ENCODE data around the gene TSHZ1.

TSHZ1 gene

DNA sequence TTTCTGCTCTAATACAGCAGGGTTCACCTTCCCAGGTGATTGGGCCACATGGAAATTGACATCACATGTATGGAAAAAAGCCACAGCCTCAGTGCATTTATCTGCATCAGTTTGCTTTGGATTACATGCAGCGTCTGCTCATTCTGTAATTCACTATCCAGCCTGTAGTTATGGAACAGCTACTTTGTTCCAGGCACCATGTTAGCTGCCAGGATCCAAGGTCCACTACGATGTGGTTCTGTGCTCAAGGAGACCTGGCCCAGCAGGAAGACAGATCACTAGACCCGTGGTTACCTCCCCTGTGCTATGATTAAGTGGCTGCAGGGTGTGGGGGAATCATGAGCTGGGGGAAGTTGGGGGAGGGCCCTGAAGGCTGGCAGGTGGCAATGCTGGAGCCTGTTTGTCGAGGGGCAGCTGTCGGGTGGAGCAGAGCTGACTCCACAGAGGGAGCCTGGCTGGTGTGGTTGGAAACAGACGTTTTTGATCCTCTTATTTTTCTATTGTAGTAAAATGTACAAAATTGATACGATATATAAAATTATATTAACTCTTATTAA, 58.6 kb downstream of the TSHZ1 start:
- DNase-seq (ENCODE audit: low read depth): no peak

DNA sequence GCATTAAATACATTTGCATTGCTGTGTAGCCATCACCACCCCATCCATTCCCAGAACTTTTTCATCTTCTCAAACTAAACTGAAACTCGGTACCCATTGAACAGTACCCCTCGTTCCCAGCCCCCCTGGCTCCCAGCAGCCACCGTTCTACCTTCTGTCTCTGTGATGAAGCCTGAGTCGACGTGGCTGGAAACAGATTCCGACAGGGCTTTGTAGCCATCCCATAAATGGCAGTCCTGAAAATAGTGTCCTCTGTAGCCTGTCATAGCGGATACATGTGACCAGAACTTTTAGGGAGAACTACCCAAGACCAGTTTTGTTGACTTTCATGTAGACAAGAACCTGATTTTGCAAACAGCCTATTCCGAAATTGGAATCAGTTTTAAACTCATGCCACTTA, 59.1 kb downstream of the TSHZ1 start:
- DNase-seq (ENCODE audit: low read depth): no peak

DNA sequence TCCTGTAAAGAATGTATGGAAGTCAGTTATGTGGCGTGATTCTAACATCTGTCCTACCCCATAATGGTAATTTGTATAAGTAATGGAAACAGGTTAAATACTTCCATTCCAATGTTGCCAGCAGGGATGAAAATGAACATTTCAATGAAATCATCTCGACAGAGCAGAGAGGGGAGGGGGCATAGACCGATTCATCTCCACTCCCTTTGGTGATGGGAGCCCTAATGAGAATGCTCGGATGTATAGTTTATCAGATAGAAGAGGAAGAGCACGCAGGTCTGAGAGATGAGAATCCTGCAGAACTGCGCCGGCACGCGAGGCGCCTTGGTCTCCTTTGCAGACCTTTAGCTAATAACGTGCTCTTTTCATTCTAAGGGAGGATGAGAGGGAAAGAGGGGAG, 61.4 kb downstream of the TSHZ1 start:
- DNase-seq (ENCODE audit: low read depth): no peak

DNA sequence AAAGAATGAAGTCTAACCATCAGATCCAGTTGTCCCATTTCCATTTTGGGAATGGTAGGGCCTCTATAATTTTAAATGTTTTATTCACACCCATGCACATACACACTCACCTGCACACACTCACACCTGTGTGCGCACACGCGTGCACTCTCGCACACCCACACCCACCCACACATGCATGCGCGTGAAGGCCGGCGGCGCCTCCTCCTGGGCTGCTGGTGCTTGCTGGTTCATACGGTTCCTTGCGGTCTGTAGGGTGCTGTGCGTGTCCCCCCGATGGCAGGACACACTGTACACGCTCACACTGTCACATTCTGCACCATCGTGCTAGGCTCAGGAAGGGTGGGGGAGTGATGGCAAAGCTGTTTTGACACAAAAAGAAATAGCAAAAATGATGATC, 63.2 kb downstream of the TSHZ1 start:
- DNase-seq (ENCODE audit: low read depth): no peak

DNA sequence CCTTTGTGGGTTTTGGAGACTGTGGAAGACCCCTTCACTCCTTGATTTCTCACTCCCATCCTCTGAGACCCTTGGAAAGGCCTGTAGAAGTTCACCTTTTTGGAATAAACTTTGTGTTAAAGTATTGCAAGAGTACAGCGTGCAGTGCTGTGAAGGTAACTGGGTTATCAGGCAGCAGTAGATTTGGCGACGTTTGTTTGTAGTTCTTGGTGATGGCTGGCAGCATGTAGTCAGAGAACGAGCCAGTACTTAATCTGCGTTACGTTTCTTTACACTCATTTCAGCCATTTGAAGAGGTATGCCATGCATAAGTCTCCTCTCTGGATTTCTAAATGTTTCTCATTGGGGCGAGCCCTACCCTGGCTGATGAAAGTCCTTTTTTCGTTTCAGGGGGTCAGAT, 64.6 kb downstream of the TSHZ1 start:
- DNase-seq (ENCODE audit: low read depth): no peak

DNA sequence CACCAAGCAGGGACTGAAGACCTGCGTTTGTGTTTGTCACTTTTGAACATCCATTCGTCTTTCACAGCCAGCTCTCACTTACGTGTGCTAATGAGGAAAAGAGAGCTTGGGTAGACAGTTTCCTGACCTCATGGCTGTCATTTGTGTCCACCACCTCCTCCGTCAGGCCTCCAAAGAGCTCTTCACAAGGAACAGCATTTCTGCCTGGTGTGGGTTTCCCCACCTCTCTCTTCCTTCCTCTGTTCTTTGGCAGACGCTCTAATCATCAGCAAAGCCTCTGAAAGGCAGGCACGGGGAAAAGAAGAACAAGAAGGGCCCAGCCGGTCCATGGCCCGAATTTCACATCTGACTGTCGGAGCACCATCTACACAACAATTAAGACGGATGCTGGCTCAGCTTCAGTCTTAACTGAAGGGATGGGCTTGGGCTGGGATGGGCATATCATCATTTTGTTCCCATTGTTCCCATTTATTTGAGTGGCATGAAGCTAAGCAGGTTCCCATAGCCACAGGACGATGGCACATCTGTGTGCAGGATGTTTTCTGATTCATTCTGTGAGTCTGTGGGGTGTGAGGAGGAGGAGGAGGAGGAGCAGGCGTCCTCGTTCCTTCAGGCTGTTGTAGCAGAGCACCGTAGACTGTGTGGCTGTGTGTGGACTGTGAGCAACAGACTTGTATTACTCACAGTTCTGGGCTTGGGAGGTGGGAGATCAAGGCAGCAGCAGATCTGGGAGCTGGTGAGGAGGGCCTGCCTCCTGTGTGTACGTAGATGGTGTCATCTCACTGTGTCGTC, 66.4 kb downstream of the TSHZ1 start:
- DNase-seq (ENCODE audit: low read depth): no peak

DNA sequence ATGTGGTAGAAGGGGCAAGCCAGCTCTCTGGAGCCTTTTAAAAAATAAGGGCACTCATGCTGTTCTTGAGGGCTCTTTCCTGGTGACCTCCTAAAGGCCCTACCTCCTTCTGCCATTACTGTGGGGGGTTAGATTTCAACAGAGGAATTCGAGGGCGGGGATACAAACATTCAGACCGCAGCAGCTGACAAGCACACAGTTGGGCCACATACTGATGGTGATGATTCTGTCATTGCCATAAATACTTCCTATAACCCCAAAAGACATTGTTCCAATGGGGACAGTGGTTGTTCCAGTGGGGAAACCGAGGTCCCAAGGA, 67.0 kb downstream of the TSHZ1 start:
- DNase-seq (ENCODE audit: low read depth): no peak

DNA sequence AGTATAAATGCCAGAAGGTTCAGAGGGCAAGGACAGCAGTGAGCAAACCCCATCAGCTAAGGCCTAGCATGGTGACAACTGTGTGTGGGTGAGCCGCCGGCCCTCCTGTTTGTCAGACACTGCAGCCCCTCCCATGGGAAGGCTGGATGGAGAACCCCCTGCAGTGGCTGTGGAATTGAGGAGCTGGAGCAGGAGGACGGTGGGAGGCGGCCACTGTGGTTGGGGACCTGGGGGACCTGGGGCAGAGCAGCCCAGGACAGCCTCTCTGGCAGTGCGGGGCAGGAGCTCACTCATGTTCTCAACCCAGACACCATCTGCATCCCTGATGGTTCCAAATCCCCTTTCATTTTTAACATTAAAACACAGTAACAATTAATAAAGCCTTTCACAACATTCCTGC, 68.8 kb downstream of the TSHZ1 start:
- DNase-seq (ENCODE audit: low read depth): no peak

DNA sequence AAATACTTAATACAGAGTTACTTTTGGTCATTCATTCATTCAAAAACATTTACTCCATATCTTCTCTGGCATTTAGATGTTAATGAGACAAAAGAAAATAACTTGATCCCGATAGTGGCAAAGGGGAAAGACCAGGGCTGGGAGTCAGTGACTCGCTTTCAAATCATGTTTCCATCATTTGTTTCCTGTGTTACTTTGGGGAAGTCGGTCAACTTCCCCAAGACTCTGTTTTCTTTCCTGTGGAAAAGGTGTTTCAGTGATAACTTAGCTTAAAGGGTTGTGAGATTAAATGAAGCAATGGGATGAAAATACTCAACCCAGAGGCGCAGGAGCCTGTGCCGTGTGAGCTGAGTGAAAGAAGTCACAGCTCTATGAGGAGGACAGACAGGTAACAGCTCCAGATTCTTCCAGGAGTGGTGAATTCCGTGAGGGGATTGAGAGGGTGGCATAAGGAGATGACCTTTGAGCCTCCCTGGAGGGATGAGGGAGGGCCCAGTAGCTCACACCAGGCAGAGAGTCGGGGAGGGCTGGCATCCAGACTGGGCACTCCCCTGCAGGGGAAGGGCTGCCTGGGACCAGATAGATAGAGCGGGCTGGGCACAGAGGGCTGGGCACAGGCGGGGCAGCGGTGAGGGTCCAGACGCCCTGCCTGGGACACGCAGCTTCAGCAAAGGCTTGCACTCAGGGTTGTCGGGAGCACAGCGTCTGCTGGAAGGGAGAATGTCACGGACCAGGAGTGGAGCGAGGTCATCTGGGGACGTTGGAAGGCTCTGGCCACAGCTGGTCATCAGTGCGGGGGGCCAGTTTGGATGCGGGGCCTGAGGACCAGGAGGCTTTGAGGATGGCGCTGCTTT, 70.1 kb downstream of the TSHZ1 start:
- no peak for DNase-seq (ENCODE audit: low read depth)

DNA sequence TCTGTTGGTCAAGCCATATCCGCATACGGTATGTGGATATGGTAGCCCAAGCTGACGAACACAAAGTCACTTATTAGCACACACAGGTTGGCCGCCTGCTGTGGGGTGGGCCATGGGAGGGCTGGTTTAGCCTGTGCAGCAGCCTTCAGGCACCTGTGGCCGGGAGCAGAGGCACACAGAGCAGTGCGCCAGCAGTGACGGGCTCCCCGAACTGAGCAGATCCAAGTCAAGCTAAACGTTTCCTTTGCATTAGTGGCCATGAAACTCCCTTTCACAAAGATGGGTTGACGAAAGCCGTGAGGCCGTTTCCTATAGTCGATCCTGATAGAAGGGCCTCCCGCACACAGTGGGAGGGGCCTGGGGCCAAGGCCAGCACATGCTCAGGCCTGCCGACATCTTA, 72.1 kb downstream of the TSHZ1 start:
- DNase-seq (ENCODE audit: low read depth): no peak

DNA sequence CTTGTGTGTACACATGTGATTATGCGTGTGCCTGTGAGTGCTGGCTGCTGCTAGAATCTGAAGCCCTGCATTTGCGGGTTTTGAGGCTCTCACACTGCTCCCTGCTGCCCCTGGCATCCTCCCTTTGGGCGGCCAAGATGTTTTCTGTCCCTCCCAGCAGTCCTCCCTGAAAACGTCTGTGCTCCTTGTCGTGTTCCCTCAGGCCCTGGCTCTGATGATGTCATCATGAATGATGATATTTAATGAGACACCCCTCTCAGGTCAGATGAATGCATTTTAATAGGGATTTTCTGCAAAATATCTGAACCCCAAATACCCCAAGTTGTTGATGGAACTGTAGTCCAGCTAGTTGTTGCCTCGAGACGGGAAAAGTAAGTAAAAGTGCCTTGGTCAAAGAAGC, 73.1 kb downstream of the TSHZ1 start:
- DNase-seq (ENCODE audit: low read depth): no peak

DNA sequence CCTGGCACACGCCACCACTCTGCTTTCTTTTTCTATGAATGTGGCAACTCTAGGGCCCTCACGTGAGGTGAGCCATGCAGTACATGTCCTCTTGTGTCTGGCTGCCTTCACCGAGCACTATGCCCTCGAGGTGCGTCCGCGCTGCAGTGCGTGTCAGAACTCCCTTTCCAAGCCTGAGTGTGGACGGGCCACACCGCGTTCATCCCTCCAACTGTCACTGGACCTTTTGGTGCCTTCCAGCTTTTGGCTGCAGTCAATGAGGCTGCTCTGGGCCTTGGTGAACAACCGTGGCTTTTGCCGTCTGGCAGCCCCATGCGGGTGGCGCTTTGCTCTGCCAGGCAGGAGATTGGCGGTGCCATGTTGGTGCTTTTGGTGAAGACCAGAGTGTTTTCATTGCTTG, 74.0 kb downstream of the TSHZ1 start:
- no peak for DNase-seq (ENCODE audit: low read depth)

DNA sequence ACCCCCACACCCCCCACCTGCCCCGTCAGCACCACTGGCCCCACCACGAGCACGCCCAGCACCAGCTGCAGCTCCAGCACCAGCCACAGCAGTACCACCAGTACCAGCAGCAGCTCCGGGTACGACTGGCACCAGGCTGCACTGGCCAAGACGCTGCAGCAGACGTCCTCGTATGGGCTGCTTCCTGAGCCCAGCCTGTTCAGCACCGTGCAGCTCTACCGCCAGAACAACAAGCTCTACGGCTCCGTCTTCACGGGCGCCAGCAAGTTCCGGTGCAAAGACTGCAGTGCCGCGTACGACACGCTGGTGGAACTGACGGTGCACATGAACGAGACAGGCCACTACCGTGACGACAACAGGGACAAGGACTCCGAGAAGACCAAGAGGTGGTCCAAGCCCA, 75.3 kb downstream of the TSHZ1 start:
- DNase-seq (ENCODE audit: low read depth): no peak

DNA sequence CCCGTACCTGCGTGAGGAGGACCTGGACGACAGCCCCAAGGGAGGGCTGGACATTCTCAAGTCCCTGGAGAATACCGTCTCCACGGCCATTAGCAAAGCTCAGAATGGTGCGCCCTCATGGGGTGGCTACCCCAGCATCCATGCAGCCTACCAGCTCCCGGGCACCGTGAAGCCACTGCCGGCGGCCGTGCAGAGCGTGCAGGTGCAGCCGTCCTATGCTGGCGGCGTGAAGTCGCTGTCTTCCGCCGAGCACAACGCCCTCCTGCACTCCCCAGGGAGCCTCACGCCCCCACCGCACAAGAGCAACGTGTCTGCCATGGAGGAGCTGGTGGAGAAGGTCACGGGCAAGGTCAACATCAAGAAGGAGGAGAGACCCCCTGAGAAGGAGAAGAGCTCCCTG, 76.4 kb downstream of the TSHZ1 start:
- DNase-seq (ENCODE audit: low read depth): no peak

DNA sequence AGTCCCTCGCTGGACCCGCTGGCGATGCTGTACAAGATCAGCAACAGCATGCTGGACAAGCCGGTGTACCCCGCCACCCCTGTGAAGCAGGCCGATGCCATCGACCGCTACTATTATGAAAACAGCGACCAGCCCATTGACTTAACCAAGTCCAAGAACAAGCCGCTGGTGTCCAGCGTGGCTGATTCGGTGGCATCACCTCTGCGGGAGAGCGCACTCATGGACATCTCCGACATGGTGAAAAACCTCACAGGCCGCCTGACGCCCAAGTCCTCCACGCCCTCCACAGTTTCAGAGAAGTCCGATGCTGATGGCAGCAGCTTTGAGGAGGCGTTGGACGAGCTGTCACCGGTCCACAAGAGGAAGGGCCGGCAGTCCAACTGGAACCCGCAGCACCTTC, 77.1 kb downstream of the TSHZ1 start:
- DNase-seq (ENCODE audit: low read depth): no peak

DNA sequence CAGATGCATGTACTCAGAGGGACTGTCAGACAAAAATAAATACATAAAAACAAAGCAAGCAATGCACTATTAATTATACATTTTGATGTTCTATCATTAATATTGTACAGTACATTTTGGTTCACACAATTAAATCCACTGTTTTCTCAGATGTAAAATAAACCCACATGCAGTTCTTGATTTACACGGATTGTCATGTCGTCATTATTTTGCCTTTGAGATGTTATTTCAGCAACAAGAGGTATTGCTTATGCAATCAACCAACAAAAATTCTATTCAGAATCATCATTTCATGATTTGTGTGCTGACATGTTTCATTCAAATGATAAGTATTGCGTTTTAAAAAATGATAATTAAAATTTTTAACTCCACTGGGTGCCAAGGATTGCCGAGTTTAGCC, 79.2 kb downstream of the TSHZ1 start:
- no peak for DNase-seq (ENCODE audit: low read depth)

DNA sequence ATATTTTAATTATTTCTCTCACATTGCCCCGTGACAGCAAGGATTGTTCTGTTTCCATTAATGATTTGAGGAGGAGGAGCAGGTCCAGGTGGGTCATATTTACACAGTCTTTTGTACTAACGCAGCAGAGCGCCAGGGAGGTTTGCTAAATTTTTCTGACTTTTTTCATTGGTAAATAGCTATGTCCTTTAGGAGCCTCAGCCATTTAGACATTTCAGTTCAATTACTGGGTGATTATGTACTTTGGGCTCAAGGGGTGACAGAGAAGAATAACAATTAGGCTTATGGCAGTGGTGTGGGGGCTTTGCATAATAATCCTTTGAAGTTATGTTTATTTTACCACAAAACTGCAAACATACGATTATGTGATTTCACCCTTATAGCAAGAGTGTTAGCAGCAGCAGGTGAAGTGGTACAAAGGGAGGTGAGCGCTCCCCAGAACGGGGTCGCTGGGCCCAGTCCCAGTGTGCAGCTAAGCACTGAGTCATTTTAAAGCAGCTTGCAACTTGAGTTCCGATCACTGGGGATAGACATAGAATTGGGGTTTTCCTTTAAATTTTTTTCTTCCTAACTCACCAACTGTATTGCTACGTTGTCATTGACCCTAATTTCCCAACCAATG, 80.3 kb downstream of the TSHZ1 start:
- DNase-seq (ENCODE audit: low read depth): no peak

DNA sequence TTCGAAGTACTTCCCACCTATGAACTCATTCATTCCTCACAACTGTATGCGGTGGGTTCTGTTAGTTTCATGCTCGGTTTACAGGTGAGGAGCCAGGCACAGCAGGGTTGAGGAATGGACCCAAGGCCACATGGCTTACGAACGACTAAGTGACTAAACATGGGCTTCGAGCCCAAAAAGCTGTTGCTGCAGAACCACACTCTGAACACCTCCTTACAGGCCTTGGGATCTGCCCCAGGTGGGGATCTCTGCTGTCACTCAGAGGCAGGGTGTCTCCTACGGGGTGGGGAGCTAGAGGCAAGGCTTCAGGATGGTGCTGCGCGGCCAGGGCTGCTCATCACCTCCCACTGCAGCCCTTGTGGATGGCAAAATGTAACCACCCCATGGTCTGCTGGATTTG, 80.9 kb downstream of the TSHZ1 start:
- no peak for DNase-seq (ENCODE audit: low read depth)

DNA sequence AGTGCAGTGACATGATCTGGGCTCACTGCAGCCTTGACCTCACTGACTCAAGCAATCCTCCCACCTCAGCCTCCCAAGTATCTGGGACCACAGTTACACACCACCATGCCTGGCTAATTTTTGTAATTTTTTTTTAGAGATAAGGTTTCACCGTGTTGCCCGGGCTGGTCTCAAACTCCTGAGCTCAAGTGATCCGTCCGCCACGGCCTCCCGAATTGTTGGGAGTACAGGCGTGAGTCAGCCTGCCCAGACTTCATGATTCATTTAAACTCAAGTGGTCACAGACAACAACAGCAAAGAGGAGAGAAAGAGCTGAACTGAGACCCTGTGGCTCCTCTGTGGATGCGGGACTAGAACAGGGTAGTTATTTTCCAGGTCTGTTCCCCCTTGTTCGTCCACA, 83.0 kb downstream of the TSHZ1 start:
- DNase-seq (ENCODE audit: low read depth): no peak

DNA sequence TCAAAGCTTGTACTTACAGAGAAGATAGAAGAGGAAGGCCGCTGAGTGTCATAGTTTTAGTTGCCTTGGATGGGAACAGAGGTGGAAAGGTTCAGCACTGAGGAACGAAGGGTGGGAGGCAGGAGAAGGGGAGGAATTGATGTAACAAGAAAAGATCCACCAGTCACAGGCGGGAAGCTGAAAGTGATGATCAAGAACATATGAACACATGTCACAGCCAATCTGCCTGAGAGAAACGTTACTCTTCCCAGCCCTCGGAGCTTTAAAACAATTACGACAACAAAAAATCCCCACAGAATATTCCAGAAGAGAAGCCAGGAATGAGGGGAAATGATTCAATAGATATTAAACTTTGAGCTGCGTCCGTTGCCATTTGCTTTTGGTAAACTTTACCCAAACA, 87.1 kb downstream of the TSHZ1 start:
- no peak for DNase-seq (ENCODE audit: low read depth)

DNA sequence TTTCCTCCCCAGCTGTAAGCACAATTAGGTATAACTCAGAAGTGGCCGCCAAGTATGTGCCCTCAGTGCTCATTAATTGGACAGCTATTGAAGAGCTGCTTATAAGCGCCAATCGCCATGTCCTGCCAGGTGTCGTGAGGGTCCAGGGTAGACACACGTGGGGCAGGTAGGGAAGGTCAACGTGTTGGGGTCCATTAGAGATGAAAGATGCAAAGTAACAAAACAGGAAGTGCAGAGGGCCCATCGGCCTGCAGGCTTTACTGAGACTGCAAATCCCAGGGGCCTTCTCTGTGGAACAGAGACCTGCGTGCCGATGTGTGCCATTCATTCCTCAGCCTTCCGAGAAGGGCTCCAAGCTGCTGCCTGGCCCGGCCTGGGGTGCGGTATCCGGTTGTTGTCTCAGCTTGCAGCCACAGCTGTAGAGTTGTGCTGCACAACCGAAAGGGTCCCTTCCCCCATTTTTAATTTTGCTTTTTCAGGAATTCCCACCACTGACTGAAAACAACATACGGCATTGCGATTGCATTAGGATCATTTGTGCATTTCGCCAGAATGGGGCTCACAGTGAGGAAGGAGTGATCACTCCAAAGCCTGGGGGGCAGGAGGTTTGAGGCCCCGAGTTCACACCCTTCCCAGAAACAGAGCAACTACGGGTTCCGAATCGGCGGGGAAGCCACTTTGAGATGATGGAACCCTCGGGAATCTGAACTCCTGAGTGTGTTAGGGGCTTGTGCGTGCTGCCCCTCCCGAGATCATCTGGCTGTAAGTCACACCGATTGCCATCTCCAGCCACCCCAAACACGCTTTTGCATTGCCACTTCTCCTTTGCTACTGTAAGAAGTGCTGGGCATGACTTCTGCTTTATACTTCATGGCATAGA, 94.3 kb downstream of the TSHZ1 start:
- no peak for DNase-seq (ENCODE audit: low read depth)

DNA sequence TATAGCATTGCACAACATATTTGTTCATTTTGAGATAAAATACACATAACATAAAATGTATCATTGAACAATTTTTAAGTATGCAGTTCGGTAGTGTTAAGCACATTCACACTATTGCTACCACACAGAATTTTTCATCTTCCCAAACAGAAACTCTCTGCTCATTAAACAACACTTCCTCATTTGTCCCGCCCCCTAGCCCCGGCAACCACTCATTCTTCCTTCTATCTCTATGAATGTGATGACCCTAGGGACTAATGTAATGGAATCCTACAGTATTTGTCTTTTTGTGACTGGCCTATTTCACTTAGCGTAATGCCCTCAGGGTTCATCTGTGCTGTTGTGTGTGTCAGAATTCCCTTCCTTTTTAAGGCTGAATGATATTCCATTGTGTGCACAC, 95.4 kb downstream of the TSHZ1 start:
- DNase-seq (ENCODE audit: low read depth): no peak

Measured in stimulated activated CD8-positive, alpha-beta memory T cell treated with anti-CD3 and anti-CD28 coated beads, Interleukin-15, amount 100 ng/mL, for 24 hours (primary cell).